ENCODE data around the gene DSCAM.

- no peak for TF ChIP-seq CTCF (conservative IDR thresholded peaks at IDR 0.05 in 1 of 2, IDR thresholded peaks at IDR 0.05 in 1 of 2; ENCODE audit: low read depth in 1 of 2, low read length in 2 of 2)
- TF ChIP-seq EZH2 (IDR thresholded peaks at IDR 0.05; ENCODE audit: low read length, missing control alignments) = no peak
Measured at GRCh38 chr21:40235528-40235927, 611.4 kb downstream of the DSCAM start.
